HG02588 (cell line): Measurements from ENCODE around the gene MAP3K4.
"Not testable (repeated sequence)": the region's sequence is repeated elsewhere in the genome, so short reads cannot be mapped to it uniquely, and the experiment has no call there.

Experiments used
- ATAC-seq: cut with Tn5 transposase; IDR thresholded peaks from one replicate; pipeline ENCODE4 v1.9.1; 2021; ENCODE audit warnings: mild to moderate bottlenecking, moderate library complexity; ENCODE audit not compliant: unreplicated experiment

The MAP3K4 gene

DNA sequence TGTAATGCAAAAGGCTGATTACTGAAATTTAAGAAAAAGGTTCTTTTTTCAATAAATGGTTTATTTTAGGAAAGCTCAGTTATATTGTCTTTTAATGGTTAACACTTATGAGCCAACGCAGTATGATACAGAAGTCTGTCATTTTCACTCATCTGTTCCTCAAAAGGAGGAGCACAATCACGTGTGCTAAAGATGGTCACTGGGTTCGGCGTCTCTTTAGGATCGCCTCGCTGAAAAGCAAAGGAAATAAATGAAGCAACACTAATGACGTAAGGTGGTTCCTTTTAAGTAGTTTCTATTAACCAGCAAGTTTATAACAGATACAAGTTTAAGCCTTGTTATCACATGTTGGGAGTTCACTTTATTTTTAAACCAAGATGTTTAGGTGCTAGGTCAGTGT is 125.7 kb downstream of the MAP3K4 start:
- no peak for ATAC-seq

DNA sequence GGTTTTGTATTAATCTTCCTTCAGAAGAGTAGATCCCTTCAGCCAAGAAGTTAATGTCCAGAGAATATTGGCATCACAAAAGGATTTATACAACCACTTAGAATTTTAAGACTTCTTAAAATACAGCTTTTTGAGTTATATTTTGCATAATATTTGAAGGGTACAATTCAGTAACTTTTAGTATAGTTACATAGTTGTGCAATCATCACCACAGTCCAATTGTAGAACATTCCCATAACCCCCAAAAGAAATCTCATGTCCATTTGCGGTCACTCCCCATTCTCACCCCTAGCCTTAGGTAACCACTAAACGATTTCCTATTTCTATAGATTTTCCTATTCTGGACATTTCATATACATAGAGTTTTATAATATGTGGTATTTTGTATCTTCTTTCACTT is 126.4 kb downstream of the MAP3K4 start:
- no peak for ATAC-seq

DNA sequence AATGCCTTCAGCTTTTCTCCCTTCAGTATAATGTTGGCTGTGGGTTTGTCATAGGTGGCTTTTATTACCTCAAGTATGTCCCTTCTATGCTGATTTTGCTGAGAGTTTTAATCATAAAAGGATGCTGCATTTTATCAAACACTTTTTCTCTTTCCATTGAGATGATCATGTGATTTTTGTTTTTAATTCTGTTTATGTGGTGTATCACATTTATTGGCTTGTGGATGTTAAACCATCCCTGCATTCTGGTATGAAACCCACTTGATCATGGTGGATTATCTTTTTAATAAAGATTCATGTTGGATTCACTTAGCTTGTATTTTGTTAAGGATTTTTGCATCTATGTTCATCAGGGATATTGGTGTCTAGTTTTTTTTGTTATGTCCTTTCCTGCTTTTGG is 131.8 kb downstream of the MAP3K4 start:
- ATAC-seq = not testable (repeated sequence)

DNA sequence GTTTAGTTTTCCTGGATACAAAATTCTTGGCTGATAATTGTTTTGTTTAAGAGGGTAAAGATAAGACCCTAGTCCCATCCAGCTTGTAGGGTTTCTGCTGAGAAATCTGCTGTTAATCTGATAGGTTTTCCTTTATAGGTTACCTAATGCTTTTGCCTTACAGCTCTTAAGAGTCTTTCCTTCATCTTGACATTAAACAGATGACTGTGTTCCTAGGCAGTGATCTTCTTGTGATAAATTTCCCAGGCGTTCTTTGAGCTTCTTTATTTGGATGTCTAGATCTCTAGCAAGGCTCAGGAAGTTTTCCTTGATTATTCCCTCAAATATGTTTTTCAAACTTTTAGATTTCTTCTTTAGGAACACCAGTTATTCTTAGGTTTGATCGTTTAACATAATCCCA is 134.0 kb downstream of the MAP3K4 start:
- ATAC-seq = no peak

DNA sequence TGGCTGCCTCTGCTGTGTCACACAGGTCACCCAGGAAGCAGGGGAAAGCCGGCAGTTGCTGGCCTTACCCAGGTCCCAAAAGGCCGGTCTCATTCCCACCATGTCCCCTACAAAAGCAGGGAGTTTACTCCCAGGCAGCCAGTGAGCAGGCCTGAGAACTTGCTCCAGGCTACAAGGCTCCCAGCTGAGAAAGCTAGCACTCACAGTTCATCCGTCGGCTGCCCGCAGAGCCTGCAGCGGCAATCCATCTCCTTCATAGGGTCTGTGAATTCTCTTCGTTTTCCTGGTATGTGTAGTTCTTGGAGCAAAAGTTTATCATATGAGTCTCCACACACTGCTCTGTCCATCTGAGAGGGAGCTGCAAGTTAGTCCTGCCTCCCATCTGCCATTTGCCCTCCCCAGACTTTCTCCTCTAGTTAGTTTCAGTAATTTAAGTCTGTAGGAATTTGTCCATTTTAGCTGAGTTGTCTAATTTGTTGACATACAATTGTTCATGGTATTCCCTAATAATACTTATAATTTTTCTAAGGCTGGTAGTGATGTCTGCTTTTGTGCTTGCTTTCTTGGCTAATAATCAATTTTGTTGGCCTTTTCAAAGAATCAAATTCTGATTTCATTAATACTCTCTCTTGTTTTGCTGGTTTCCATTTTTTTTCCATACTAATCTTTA is 135.6 kb downstream of the MAP3K4 start:
- no peak for ATAC-seq

DNA sequence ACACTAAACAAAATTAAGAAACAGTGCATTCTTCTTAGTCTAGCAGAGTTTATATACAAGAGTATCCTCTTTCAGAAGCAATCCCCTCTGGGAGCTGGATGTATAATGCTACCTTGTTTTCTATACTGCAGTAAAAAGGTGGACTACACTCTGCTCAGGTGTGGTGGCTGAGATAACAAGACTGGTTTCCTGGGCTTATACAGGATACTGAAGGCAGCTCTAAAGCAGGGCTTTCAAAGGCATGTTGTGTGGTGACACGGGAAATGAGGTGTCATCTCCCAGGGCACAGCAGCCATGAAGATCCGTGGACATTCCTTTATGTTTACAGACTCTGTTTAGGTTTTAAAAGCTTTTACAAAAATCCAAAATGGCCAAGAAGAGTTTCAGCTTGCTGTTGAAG is 136.7 kb downstream of the MAP3K4 start:
- ATAC-seq = no peak

DNA sequence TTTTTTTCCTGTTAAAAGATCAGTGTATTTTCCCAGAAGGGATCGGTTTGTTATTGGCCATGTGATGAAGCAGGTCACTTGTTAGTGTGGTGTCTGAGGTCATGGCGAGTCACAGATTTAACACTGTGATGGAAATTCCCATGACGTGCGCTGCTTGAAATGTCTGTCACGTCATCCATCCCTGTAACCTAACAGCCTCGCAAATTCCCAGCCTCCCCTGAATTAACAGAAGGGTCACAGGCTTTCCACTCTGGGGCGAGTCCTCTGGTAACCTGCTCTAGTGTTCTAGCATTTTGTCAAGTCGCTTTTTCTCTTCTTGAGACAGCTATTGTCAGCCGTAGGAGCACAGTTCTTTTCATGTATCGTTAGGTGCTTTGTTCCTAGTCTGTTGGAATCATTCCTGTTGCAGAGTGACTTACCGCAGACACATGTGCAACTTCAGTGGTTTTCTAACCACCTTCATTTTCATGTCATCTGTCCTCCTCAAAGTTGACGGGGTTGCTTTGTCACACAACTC is 137.2 kb downstream of the MAP3K4 start:
- ATAC-seq = no peak

DNA sequence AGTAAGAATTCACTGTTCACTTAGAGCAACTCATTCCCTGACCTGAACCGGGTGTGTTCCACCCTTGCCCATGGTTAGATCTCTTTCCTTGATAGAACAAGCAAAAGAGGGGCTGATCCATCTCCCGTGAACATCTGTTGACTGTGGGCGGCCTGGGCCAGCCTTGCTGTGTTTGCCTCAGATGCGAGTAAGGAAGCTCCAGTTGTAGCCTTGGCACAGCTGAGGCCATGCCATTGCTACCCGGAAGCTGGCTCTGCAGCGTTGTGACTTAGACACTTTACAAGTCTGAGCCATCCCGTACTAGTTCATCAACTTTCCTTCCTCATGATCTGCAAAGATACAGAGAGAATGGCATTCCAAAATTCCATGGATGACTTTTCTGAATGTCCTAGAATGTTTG is 139.0 kb downstream of the MAP3K4 start:
- ATAC-seq = no peak

DNA sequence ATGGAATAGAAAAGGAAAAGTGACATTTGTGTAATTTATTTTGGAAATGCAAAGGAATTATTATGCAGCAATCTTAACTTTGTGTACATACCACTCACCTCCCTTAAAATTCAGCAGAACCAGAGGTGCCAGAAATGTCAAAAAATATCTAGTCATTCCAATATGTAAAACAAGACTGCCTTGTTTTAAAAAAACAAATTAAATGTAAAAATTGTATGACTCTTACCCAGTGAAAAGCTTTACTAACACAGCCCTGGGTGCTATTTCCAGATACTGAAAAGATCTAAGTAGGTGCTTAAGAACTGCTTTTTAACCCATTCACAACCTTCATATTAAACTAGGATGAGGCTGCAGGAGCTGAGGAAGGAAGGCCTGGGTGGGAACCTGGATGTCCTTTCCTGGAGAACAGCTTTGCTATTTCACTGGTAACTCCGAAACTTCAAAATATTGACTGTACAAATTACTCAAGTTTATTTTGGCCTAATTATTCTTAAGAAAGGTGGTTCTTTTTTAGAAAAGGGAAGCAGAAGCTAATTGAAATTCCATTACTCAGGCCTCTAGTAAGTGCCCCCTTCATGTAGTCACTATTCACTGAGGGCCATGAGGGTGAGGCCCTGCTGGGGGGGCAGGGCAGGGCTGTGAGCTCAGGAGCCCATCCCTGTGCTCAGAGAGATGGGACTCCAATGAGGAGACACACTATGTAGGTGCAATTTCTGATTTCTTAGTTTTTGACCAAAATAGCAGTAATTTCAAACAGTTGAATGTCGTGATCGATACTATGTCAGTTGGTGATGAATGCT is 139.6 kb downstream of the MAP3K4 start:
- ATAC-seq = no peak

DNA sequence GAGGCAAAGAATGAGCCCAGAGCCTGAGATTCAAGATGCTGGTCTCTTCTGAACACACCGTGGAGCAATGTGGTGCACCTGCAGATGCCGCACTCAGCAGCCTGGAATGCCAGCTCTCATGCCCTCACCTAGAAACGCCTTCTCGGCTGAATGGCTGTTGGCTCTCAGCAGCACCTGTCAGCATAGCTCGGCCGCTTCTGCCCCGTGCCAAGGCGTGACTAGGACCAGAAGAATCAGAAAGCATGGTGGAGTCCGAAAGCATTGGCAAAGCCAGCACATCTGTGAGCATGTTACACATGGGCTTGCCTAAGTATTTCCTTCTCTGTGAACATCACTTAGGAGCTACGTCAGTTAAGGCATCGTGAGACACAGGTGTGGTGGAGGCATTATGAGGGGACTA is 140.8 kb downstream of the MAP3K4 start:
- no peak for ATAC-seq

DNA sequence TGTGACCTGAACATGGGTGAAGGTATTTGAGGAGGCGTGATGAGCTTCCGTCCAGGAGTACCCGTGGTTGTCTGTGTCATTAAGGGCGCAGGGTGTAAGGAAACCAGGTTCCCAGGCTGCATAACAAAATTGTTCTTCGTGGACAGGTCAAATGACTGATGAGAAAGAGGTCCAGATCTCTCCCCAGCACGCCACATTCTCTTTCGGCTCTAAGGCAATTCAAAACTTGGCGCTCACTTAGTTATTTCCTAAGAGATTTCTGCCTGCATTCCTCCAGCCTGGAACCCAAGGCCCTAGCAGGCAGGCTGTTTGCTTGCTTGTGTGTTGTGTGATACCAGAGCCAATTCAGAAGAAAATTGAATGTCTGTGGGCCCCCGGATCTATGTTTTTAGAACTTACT is 142.4 kb downstream of the MAP3K4 start:
- no peak for ATAC-seq

DNA sequence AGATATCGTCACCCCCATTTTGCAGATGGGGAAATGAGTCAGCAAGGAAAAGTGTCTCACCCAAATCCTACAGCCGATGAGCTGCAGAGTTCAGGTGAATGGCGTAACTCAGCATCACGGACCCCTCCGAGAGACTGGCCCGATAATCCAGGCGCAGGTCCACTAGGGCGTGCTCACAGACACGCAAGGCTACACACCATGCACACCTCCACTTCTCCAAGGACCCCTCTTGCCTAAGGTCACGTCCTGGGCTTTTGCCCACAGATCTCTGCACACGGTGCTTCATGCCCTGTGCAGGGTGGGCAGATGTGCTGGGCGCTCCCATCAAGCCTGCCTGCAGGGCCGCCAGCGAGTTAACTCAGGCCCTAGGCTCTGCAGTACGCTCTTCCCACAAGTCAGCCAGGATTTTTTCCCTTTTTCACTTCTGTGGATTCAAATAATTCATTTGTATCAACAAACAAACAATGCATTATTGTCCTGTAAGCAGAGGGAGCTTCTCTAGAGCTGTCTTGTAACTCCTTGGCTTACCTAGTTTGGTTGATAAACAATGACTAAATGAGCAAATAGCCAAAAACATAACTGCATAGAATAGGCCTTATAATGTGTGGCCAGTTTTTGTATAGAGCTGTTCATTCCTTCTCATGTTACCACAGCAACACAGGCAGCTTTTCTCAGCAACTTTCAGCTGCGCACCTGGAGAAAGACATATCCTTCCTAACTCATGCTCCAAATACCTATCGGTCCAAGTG is 143.2 kb downstream of the MAP3K4 start:
- no peak for ATAC-seq

DNA sequence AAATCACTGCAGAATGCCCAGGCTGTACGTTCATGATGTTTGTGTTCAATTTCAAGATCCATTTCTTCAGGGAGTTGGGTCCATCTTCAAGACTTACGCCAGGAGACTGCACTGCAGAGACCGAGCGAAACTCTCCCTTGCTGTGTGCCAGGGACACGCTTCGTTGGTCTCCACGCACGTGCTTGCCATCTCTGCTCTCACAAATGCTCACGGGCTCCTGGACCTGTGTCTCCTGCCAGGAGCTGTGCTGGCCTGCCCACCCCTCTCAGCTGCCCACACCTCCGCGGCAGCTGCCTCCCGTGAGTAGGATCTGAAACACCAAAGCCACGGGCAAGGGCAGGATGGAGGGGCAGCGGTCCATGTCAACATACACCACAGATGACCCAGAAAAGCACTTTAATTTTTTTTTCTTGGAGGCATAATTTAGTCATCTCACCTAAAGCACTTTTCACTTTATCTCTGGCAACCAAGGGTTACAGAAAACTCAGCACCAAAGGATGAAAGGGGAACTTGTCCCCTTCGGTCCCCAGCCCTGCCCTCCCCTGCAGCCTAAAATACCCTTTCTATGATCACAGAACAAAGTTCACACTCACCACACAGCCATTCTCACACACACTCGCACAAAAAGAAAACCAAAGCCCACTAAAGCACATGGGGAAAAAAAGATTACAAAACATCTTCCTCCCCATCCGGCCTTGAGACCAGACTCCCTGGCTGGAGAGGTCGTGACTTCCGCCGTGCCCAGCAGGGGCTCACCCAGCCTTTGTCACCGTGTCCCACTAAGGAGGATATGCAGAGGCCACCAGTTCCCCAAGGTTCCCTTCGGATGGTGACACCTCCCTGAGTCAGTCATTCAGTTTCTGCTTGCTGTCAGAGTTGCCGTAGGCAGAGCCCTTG is 144.4 kb downstream of the MAP3K4 start:
- ATAC-seq = no peak

DNA sequence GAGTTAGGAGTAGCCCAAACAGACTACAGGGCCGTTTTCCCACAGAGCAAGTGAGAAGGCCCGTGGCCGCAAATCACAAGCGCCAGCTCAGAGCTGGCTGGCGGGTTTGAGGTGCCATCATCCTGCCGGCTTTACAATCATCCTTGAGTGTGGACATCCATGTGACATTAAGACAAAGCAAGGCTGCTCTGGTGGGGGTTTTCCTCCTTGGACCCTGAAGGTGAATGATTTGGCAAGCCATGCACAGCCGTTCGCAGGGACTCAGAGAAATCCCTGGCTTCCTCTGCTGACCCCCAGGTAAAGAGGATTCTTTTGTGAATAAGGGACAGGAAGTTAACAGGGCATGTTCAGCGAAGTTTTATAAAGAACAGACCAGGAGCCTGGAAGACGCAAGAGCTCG is 145.1 kb downstream of the MAP3K4 start:
- no peak for ATAC-seq

DNA sequence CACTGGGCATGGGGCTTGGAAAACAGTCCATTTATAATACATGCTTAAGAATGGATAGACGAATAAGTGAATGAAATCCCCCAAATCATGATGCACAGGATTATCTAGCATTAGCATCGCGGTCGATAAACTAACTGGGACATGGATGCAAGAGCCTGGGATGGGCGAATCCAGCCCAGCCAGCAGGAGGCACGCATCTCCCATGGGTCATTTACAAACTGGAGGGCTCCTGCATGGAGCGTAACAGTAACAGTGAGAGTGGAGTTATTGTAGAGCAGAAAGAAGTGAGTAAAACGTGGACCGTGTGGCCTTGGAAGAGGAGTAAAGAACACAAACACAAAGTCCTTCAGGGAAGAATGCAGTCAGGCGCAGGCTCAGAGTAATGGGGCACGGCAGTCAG is 145.8 kb downstream of the MAP3K4 start:
- ATAC-seq = no peak

DNA sequence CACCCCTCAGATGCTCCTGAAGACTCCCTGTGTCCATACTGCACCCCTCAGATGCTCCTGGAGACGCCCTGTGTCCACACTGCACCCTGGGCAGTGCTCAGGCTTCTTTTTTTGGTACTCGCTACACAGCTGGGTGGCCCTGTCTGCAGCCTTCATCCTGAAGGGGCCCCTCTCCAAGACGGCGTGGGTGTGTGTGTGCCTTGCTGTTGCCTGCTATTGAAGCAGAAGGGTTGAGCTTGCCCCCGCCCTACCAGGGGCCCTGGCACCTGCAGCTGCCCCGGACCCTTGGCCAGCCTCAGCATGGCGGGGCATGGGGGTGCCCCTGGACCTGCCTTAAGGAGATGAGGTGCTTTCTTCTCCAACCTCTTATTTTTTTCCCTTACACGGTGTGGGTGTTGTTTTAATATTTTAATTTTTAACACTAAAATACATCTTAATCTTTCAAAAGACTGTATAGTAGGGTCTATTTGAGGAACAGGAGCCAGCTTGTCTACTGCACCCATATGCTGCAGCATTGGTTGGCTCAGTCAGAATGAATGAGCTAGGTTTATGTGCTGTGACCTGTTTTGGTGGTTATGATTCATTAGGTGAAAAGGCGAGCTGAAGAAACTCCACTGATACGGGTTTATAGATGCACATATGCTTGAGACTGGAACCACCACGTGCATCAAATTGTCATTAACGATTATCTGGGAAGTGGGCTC is 146.4 kb downstream of the MAP3K4 start:
- ATAC-seq = no peak

DNA sequence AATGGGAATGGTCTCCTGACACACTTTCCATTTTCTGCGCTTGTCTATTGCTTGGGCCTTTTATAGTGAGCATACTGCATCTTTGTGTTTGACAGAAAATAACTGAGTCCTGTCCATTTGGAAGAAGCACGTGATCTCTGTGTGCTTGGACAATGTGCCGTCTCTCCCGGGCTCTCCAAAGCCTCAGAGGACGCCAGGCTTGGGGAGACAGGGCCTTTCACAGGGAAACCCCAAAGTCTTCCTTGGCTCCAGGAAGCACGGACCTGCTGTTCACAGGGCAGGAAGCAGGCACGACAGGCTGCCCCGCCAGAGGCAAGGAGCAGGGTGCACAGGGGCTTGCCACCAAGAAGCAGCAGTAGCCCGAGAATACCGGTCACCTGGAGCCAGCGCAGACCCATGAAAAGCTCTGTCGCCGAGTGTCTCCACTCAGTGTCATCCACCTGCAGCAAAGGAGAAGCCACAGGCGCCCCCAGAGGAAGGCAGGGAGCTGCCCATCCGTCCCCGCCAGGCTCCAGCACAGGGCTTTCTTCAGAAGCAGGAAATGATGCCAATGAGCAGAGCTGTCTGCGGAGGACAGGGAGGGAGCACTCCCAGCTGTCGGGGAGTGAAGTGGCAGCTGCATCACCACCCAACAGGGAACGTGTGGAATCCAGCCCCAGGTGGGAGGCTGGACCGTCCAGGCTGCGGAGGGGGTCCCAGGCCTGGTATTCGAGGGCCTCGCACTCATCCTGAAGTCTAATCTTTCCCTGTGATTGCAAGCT is 147.2 kb downstream of the MAP3K4 start:
- no peak for ATAC-seq

DNA sequence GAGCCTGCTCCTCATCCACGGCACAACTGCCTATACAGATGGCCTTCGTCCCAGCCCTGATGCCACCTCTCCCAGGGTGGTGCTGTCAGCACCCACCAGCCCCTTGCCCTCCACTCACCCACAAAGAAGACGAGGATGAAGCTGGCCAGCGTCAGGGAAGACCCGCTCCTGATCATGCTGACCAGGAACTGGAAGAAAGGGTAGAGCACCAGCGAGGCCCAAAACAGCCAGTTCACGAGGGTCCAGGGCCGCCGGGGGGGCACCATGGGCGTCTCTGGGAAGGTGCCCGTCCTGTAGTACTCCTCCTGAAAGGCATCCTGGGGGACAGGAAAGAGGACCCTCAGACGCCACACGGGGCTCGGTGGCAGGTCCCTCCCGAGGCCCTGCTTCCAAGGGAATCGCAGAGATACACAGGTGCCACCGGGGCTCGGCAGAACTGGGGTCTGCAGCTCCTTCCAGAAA is 147.8 kb downstream of the MAP3K4 start:
- no peak for ATAC-seq
